GM10847 (cell line): ENCODE measurements around the gene NUDT9.

ENCODE experiments used
- POLR2A ChIP-seq: IDR thresholded peaks from 2 replicates; pipeline ENCODE4 v1.6.1; 2011; ENCODE audit not compliant: insufficient read length; ENCODE audit errors: extremely low read depth

NUDT9 gene

DNA sequence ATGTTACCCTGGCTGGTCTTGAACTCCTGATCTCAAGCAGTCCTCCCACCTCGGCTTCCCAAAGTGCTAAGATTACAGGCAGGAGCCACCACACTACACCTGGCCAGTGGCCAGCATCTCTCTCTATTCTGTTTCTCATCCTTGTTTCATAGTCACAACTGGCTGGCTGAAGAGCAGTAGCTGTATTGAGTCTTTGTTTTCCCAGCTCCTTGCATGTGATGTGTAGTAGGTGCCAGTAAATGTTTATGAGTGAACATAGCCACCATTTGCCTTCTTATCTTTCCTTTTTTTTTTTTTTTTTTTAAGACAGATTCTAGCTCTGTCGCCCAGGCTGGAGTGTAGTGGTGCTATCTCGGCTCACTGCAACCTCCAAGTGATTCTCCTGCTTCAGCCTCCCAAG is 23.6 kb downstream of the NUDT9 start:
- no peak for TF ChIP-seq POLR2A

DNA sequence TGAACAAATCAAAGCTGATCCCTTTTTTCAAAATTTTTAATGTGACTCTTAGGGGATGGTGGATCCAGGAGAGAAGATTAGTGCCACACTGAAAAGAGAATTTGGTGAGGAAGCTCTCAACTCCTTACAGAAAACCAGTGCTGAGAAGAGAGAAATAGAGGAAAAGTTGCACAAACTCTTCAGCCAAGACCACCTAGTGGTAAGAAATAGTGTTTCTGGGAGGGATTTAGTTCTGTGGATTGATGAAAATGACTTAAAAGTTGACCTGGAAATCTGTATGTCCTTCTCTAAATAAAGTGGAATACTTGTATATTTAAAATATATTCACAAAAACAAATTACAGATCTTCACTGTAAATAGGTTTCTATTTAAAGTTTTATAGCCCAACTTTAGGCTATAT is 29.2 kb downstream of the NUDT9 start:
- TF ChIP-seq POLR2A: no peak

DNA sequence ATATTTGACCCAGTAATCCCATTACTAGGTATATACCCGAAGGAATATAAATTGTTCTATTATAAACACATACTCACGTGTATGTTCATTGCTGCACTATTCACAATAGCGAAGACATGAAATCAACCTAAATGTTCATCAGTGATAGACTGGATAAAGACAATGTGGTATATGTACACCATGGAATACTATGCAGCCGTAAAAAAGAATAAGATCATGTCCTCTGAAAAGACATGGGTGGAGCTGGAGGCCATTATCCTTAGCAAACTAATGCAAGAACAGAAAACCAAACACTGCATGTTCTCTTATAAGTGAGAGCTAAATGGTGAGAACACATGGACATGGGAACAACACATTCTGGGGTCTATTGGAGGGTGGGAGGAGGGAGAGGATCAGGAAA is 36.5 kb downstream of the NUDT9 start:
- TF ChIP-seq POLR2A: no peak

- TF ChIP-seq POLR2A: no peak
These were observed 38.9 kb downstream of the NUDT9 start for GRCh38 chr4:87461281-87461700.

- TF ChIP-seq POLR2A: no peak
These were observed 39.7 kb downstream of the NUDT9 start for GRCh38 chr4:87462102-87462501.

DNA sequence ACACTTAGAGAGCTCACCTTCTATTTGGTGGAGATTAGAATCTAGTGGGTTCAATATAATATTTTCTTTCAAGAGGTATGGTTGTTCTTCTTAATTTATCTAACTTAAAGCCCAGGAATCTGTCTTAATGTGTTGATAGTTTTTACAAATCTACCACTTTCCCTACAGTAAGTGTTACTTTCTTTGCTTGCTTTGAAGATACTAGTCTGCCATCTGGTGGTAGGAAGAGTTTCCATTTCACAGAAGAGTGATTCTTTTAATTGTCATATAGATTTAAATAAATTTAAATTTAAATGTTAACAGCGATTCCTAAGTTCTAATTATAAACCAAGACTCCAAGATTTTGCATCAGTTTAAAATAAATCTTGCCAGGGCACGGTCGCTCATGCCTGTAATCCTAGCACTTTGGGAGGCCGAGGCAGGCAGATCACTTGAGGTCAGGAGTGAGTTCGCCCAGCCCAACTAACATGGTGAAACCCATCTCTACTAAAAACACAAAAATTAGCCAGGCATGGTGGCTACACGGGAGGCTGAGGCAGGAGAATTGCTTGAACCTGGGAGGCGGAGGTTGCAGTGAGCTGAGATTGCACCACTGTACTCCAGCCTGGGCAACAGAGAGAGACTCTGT is 43.5 kb downstream of the NUDT9 start:
- no peak for TF ChIP-seq POLR2A

DNA sequence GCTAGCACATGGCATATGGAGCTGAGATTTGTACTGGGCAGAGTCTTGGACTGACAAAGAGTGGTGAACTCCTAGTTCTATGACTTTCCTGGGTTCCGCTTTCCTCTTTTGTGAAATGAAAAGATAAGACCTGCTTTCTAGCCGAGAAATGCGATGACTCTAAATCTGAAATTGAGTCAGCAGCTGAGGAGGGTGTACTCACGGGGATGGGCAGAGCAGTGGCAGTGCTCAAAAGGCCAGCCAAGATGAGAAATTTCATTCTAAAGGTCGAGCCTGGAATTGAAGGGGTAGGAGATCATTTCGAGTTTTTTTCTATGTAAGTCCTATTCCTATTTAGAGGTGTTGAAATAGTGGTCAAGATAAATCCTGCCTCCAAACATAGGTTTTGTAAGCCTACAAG is 47.0 kb downstream of the NUDT9 start:
- TF ChIP-seq POLR2A: no peak

- no peak for TF ChIP-seq POLR2A
These were observed 54.6 kb downstream of the NUDT9 start for GRCh38 chr4:87476934-87477333.

DNA sequence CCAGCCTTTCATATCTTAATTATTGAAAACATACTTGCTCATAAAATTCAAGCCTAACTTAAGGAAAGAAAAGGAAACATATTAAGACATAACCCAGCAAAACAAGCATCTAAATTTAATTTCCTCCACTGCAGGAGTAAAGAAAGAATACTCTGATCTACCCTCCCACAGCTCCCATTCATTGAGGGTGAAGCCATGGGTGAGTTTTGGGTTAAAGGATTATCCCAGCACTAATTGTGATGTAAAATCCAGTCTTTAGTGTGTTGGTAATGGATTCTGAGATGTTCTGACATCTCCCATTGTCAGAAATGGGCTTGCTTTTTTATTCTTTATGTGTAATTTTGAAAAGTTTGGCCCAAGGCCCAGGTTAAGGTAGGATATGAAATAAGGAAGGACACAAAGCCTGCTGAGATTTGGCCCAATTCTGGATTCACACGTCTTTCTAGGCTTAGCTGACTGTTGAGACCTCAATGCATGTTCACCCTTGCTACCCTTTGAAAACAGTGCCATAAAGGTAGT is 56.4 kb downstream of the NUDT9 start:
- no peak for TF ChIP-seq POLR2A

- no peak for TF ChIP-seq POLR2A
These were observed 59.0 kb downstream of the NUDT9 start for GRCh38 chr4:87481377-87481776.

DNA sequence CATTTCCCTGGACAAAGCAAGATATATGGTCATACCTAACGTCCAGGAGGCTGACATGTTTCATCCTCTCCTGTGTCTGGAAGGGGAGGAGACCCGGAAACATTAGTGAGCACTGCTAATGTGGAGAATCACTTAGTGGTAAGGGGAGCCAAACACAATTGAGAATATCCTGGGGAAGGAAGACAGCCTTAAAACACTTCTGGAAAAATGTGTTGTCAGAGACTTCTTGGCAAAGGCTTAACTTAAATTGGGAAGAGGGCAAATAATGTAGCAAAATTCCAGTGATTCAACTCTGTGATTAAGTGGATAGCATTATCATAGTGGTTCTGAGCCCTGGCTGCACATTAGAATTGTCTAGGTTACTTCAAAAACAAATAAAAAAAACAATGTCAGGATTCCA is 67.3 kb downstream of the NUDT9 start:
- no peak for TF ChIP-seq POLR2A

- TF ChIP-seq POLR2A: no peak
These were observed 68.4 kb downstream of the NUDT9 start for GRCh38 chr4:87490664-87491369.

DNA sequence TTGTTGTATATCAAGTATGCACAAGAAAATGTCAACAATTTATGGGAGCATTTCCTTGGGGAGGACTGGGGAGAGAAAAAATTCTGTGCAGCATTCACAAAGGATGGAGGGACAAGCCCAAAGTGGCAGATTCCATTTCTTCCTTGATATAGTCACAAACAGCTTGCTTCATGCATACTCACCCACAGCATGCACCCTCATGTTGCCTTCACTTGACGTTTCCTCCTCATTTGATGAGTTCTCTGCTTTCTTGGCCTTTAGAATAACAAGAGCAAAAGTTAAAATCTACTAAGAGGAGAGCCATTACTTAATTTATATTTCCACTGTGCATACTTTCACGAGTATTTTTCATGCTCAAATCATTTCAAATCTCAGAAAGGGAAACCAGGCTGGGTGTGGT is 69.1 kb downstream of the NUDT9 start:
- TF ChIP-seq POLR2A: no peak

- TF ChIP-seq POLR2A: no peak
These were observed 70.7 kb downstream of the NUDT9 start for GRCh38 chr4:87493115-87493514.

DNA sequence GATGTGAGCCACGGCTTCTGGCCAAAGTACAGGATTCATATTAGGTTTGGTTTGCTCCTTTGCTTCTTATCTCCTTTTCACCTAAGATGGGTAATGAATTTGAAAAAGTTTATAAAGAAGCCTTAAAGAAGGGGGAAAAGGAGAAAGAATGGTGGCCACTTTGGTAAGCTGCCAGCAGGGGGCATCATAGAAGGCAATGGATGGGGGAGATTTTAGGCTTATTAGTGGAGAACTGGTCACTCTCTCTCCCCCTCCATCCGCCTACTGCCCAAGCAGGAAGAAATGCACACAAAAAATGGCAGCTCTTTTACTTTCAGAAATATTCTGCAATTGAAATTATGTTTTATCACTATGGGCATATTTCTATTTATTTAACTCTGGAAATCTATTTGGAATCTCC is 74.8 kb downstream of the NUDT9 start:
- no peak for TF ChIP-seq POLR2A

DNA sequence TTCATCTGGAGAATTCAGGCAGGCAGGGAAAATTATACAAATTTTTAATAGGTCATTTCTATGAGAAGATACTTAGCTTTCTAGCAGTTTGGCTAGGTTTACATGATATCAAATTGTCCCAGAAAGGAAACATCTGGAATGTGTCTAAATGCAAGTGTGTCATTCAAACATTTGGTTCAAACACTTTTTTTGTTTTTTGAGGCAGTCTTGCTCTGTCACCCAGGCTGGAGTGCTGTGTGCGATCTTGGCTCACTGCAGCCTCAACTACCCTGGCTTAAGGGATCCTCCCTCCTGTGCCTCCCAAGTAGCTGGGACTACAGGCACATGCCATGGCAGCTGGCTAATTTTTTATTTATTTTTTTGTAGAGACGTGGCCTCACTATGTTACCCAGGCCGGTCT is 75.2 kb downstream of the NUDT9 start:
- no peak for TF ChIP-seq POLR2A

DNA sequence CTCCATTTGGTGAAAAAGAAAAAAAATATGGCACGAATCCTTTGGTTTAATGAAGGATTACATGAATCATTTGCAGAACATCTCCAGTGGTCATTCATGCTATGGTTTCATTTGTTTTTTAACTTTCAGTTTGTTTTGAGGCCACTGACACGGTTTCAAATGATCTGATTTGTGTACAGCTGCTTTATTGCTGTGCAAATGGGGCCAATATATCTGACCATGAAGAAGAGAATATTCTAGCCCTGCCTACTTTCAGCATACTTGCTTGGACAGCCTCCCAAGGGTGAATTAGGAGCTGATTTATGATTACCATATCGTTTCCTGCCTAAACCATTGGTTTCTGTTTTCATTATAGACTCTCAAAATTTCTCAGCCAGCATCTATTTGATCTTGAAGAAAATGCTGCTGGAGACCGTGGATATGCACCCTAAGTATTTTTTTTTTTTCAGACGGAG is 76.1 kb downstream of the NUDT9 start:
- TF ChIP-seq POLR2A: no peak

- TF ChIP-seq POLR2A: no peak
These were observed 77.2 kb downstream of the NUDT9 start for GRCh38 chr4:87499403-87500091.
